GM23338 (cell line): ENCODE data around the gene ZBTB14. TPM values are rescaled to one million over a fixed set of nuclear protein-coding genes. Genes with fewer than 3 reads are reported as not detected.

Source experiments
- ATAC-seq: fragments of 200-7000 bp; cut with Tn5 transposase; 3 replicates; pipeline ENCODE4 v1.9.1; 2020
- DNase-seq: peaks from one replicate; pipeline ENCODE4 v3.0.0-alpha.2; 2015; ENCODE audit warnings: low spot score
- H2AFZ ChIP-seq: fragments of 200-600 bp; sonication (generic); 2 replicates; pipeline ENCODE4 v1.8.0; 2016; ENCODE audit warnings: antibody characterized with exemption, mild to moderate bottlenecking, moderate library complexity
- H3F3A ChIP-seq: fragments of 200-600 bp; sonication (generic); replicated peaks from 2 replicates; pipeline ENCODE4 v1.8.0; 2017; ENCODE audit warnings: antibody characterized with exemption, mixed run types, low read depth
- H3K27ac ChIP-seq: fragments of 200-600 bp; sonication (generic); 2 replicates; pipeline ENCODE4 v1.6.1; 2016; ENCODE audit warnings: low read depth
- H3K27me3 ChIP-seq: fragments of 200-600 bp; sonication (generic); 2 replicates; pipeline ENCODE4 v1.8.0; 2016; ENCODE audit warnings: mild to moderate bottlenecking, mixed run types, moderate library complexity; ENCODE audit not compliant: insufficient read depth
- H3K36me3 ChIP-seq: fragments of 200-600 bp; sonication (generic); 2 replicates; pipeline ENCODE4 v1.8.0; 2016; ENCODE audit warnings: mild to moderate bottlenecking; ENCODE audit not compliant: insufficient read depth
- H3K4me1 ChIP-seq: fragments of 200-600 bp; sonication (generic); 2 replicates; pipeline ENCODE4 v1.8.0; 2016; ENCODE audit warnings: mild to moderate bottlenecking, moderate library complexity; ENCODE audit not compliant: insufficient read depth
- H3K4me2 ChIP-seq: fragments of 200-600 bp; sonication (generic); 2 replicates; pipeline ENCODE4 v1.7.1; 2017; ENCODE audit warnings: mixed run types
- H3K4me3 ChIP-seq: fragments of 200-600 bp; sonication (generic); 2 replicates; pipeline ENCODE4 v1.6.1; 2016; ENCODE audit warnings: mixed run types
- H3K79me2 ChIP-seq: fragments of 200-600 bp; sonication (generic); replicated peaks from 2 replicates; pipeline ENCODE4 v1.8.0; 2017; ENCODE audit warnings: mild to moderate bottlenecking; ENCODE audit not compliant: insufficient read depth
- H3K9me2 ChIP-seq: fragments of 200-600 bp; sonication (generic); 2 replicates; pipeline ENCODE4 v1.8.0; 2017; ENCODE audit not compliant: insufficient read depth
- H4K20me1 ChIP-seq: fragments of 200-600 bp; sonication (generic); replicated peaks from 2 replicates; pipeline ENCODE4 v1.8.0; 2017; ENCODE audit warnings: mild to moderate bottlenecking; ENCODE audit not compliant: insufficient read depth
- H3K27ac Mint-ChIP-seq: 2 replicates; pipeline ENCODE4 v1.8.0; 2020; ENCODE audit warnings: inconsistent platforms, mild to moderate bottlenecking, moderate library complexity, mixed read lengths
- H3K27me3 Mint-ChIP-seq: 3 replicates; pipeline ENCODE4 v1.8.0; 2022; ENCODE audit warnings: low read depth, mild to moderate bottlenecking, moderate library complexity, mixed read lengths, inconsistent platforms; ENCODE audit not compliant: insufficient read depth, poor library complexity
- H3K36me3 Mint-ChIP-seq: 3 replicates; pipeline ENCODE4 v1.8.0; 2021; ENCODE audit warnings: low read depth, mild to moderate bottlenecking, inconsistent platforms, moderate library complexity, mixed read lengths
- H3K4me1 Mint-ChIP-seq: 3 replicates; pipeline ENCODE4 v1.8.0; 2020; ENCODE audit warnings: mild to moderate bottlenecking, inconsistent platforms, mixed read lengths
- H3K4me3 Mint-ChIP-seq: 3 replicates; pipeline ENCODE4 v1.8.0; 2021; ENCODE audit warnings: moderate library complexity, mild to moderate bottlenecking, inconsistent platforms, mixed read lengths
- H3K9me3 Mint-ChIP-seq: 3 replicates; pipeline ENCODE4 v1.8.0; 2020; ENCODE audit warnings: moderate library complexity, mild to moderate bottlenecking, inconsistent platforms, mixed read lengths
- CREB1 ChIP-seq: fragments of 250-450 bp; sonication (Bioruptor Pico); IDR thresholded peaks from 2 replicates; pipeline ENCODE4 v1.5.0; 2020; ENCODE audit warnings: low read depth, mild to moderate bottlenecking, moderate library complexity
- CTCF ChIP-seq, 2 experiments: fragments of 200-600 bp in 1 of 2; sonication (generic) in 1 of 2; conservative IDR thresholded peaks; 2 replicates each; pipeline versions ENCODE4 v1.5.1 to v1.6.1; 2016 to 2017; ENCODE audit warnings: antibody characterized with exemption in 2 of 2, low read depth in 2 of 2, mild to moderate bottlenecking in 2 of 2, moderate library complexity in 1 of 2
- ETS1 ChIP-seq: IDR thresholded peaks from 2 replicates; pipeline ENCODE4 v1.6.1; 2016; ENCODE audit warnings: antibody characterized with exemption
- EZH2 ChIP-seq: fragments of 200-600 bp; sonication (generic); IDR thresholded peaks from one replicate; pipeline ENCODE4 v1.8.0; 2017; ENCODE audit warnings: antibody characterized with exemption, mild to moderate bottlenecking, low read depth; ENCODE audit not compliant: unreplicated experiment
- EZH2phosphoT487 ChIP-seq: fragments of 200-600 bp; sonication (generic); IDR thresholded peaks from one replicate; pipeline ENCODE4 v1.8.1; 2018; ENCODE audit warnings: antibody characterized with exemption; ENCODE audit not compliant: unreplicated experiment
- JUNB ChIP-seq: IDR thresholded peaks from one replicate; pipeline ENCODE4 v1.6.1; 2016; ENCODE audit warnings: antibody characterized with exemption; ENCODE audit not compliant: unreplicated experiment
- NANOG ChIP-seq: IDR thresholded peaks from 2 replicates; pipeline ENCODE4 v1.6.1; 2016; ENCODE audit warnings: antibody characterized with exemption, borderline replicate concordance
- POLR2AphosphoS5 ChIP-seq: IDR thresholded peaks from 2 replicates; pipeline ENCODE4 v1.6.1; 2016; ENCODE audit warnings: antibody characterized with exemption, low read depth
- REST ChIP-seq: IDR thresholded peaks from one replicate; pipeline ENCODE4 v1.6.1; 2018; ENCODE audit warnings: antibody characterized with exemption; ENCODE audit not compliant: unreplicated experiment
- STAT1 ChIP-seq: IDR thresholded peaks from one replicate; pipeline ENCODE4 v1.6.1; 2016; ENCODE audit warnings: antibody characterized with exemption; ENCODE audit not compliant: unreplicated experiment
- ZNF114 ChIP-seq: fragments of 250-450 bp; sonication (Bioruptor Pico); IDR thresholded peaks from 2 replicates; pipeline ENCODE4 v1.5.0; 2020; ENCODE audit warnings: mild to moderate bottlenecking, moderate library complexity
- ZNF331 ChIP-seq: fragments of 250-450 bp; sonication (Bioruptor Pico); IDR thresholded peaks from 2 replicates; pipeline ENCODE4 v1.5.0; 2020; ENCODE audit warnings: low read depth, mild to moderate bottlenecking, moderate library complexity
- ZNF462 ChIP-seq: fragments of 250-450 bp; sonication (Bioruptor Pico); IDR thresholded peaks from 2 replicates; pipeline ENCODE4 v1.5.0; 2020; ENCODE audit warnings: mild to moderate bottlenecking, moderate library complexity
- polyA plus RNA-seq: library from polyadenylated mRNA; unstranded; fragments of >200 nt; fragmentation: Nextera tagmentation; extraction: Ambion mirVana; gene quantifications from 2 replicates; pipeline ENCODE4 v1.2.1, GENCODE V29; 2016
- total RNA-seq: library from RNA; depleted of rRNA; stranded (reverse); fragments of >200 nt; shearing (Covaris generic); gene quantifications from 2 replicates; pipeline ENCODE4 v1.2.3, GENCODE V29; 2014

ZBTB14 gene
- total and polyA plus RNA-seq, 2 experiments from 2014 or later: 5.2 to 16.8 TPM

- H3K36me3 ChIP-seq: no peaks in the 10 kb centered on the region
- ATAC-seq (no peak), DNase-seq (no peak)
- no peaks in the 10 kb centered on the region for H3K36me3 Mint-ChIP-seq
- TF ChIP-seq EZH2 (no peak), POLR2AphosphoS5 (no peak), ZNF462 (CRISPR knock-in tag) (no peak), CTCF (conservative IDR thresholded peaks at IDR 0.05; ENCODE audit: low read depth in 2 of 2) (no peak), JUNB (no peak), STAT1 (no peak), REST (no peak), ETS1 (no peak), NANOG (no peak), EZH2phosphoT487 (no peak), CREB1 (CRISPR knock-in tag) (no peak), ZNF114 (CRISPR knock-in tag) (no peak), ZNF331 (CRISPR knock-in tag) (no peak)
- no peak overlapping the region for H3K27ac ChIP-seq
- peaks cover 2% of the 10 kb centered on the region for H3K27me3 Mint-ChIP-seq
- no peak overlapping the region for H2AFZ ChIP-seq
- H3K4me1 Mint-ChIP-seq: no peaks in the 10 kb centered on the region
- no peak overlapping the region for H3K4me3 ChIP-seq
- no peaks in the 10 kb centered on the region for H3F3A ChIP-seq
- no peaks in the 10 kb centered on the region for H3K4me1 ChIP-seq
- H4K20me1 ChIP-seq: no peaks in the 10 kb centered on the region
- no peak overlapping the region for H3K4me3 Mint-ChIP-seq
- H3K27me3 ChIP-seq: no peaks in the 10 kb centered on the region
- H3K79me2 ChIP-seq: no peaks in the 10 kb centered on the region
- H3K9me2 ChIP-seq: no peaks in the 10 kb centered on the region
- H3K4me2 ChIP-seq: no peak overlapping the region
- no peaks in the 10 kb centered on the region for H3K9me3 Mint-ChIP-seq
- no peak overlapping the region for H3K27ac Mint-ChIP-seq
Observed at GRCh38 chr18:5251117-5251516, 44.4 kb downstream of the ZBTB14 start.
